Activated T-helper 2 cell treated with anti-CD3 and anti-CD28 coated beads, Interferon-gamma antibody, Interleukin-2, Interleukin-4, amounts not matched to agents 10 μg/mL and 5 μg/mL and 100 μg/mL, durations not matched to agents 14 hours and 24 hours and 36 hours (primary cell): ENCODE measurements around the gene EHBP1L1. TPM values are rescaled to one million over a fixed set of nuclear protein-coding genes. Genes with fewer than 3 reads are reported as not detected.
A peak's percentile ranks its signal among the peaks of the same experiment; 100 is the strongest.

ENCODE experiments used
- DNase-seq: peaks from one replicate; pipeline ENCODE4 v3.0.0; 2021; ENCODE audit warnings: low spot score
- H3K27ac Mint-ChIP-seq: one replicate; pipeline ENCODE4 v1.8.0; 2021; ENCODE audit warnings: mixed read lengths
- H3K27me3 Mint-ChIP-seq: one replicate; pipeline ENCODE4 v1.8.0; 2021; ENCODE audit warnings: low read depth, mixed read lengths
- H3K36me3 Mint-ChIP-seq: one replicate; pipeline ENCODE4 v1.8.0; 2021; ENCODE audit warnings: low read depth, mixed read lengths
- H3K4me1 Mint-ChIP-seq: one replicate; pipeline ENCODE4 v1.8.0; 2021; ENCODE audit warnings: low read depth, mixed read lengths
- H3K4me3 Mint-ChIP-seq: one replicate; pipeline ENCODE4 v1.8.0; 2021; ENCODE audit warnings: low read depth, mild to moderate bottlenecking, moderate library complexity, mixed read lengths
- H3K9me3 Mint-ChIP-seq: one replicate; pipeline ENCODE4 v1.8.0; 2021; ENCODE audit warnings: mixed read lengths
- intact Hi-C: fragments of 100-400 bp; cut with micrococcal nuclease; formaldehyde crosslinking; loops from one replicate; pipeline ENCODE4 v1.15.1; 2023
- total RNA-seq: library from RNA; stranded (reverse); gene quantifications from 2 replicates; pipeline ENCODE4 v1.2.3, GENCODE V29; 2022

EHBP1L1 gene
- total RNA-seq, 1 donor from 2014 or later = 168 TPM

DNA sequence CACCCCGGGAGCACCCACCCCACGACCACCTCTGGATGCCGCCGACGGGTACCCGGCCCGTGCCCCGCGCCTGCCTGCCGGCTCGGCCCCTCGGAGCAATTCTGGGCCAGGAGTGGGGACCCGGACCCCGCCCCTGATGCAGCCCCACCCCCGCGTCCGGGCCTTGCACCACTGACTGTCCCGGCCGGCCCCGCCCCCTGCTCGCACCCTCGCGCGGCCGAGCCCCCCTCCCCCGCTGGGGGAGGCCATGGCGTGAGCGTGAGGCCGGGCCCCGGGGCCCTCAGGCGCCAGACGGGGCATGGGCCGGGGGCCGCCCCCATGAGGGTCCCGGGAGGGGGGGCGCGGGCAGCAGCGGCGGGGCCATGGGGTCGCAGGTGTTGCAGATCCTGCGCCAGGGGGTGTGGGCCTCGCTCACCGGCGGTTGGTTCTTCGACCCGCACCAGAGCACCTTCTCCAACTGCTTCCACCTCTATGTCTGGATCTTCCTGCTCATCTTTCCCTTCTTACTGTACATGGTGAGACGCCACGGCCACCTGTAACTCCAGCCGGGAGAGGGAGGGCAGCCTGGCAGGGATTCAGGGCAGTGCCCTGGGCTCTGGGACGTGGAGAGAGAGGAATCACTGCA, 40.2 kb downstream of the EHBP1L1 start:
- no peaks in the 10 kb centered on the region for H3K9me3 Mint-ChIP-seq
- H3K36me3 Mint-ChIP-seq = peaks cover 42% of the 10 kb centered on the region
- H3K4me1 Mint-ChIP-seq = peaks cover 21% of the 10 kb centered on the region
- intact Hi-C loops = loop anchor here (1.0 to 2.0 kb wide), 7 partner anchors 27 to 652 kb away; partner anchors contain the start of genes RAB1B, RELA and ZNRD2
- peak overlapping the region; percentile 94 for H3K27ac Mint-ChIP-seq
- no peaks in the 10 kb centered on the region for H3K27me3 Mint-ChIP-seq
- no peak for DNase-seq
- peak overlapping the region; percentile 98 for H3K4me3 Mint-ChIP-seq

DNA sequence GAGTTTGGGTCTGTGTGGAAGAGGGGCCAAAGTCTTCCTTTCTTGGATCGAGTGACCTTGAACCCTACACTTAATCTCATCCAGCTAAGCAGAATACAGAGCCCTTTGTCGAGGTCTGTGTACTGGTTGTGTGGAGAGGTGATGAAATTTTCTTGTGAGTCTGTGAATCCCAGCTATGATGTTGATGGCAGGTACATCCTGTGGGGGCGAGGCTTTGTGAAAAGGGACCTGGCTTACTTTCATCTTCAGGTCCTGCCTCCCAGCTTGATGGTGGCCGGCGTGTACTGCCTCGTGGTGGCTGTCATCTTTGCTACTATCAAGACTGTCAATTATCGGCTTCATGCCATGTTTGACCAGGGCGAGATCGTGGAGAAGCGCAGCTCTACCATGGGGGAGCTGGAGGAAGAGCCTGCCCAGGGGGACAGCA, 40.7 kb downstream of the EHBP1L1 start:
- peaks cover 41% of the 10 kb centered on the region for H3K36me3 Mint-ChIP-seq
- intact Hi-C loops = no loop called here
- no peaks in the 10 kb centered on the region for H3K9me3 Mint-ChIP-seq
- H3K4me1 Mint-ChIP-seq = peaks cover 20% of the 10 kb centered on the region
- peak overlapping the region; percentile 90 for H3K27ac Mint-ChIP-seq
- H3K27me3 Mint-ChIP-seq = no peaks in the 10 kb centered on the region
- peak overlapping the region; percentile 98 for H3K4me3 Mint-ChIP-seq
- DNase-seq = peak; percentile 31

DNA sequence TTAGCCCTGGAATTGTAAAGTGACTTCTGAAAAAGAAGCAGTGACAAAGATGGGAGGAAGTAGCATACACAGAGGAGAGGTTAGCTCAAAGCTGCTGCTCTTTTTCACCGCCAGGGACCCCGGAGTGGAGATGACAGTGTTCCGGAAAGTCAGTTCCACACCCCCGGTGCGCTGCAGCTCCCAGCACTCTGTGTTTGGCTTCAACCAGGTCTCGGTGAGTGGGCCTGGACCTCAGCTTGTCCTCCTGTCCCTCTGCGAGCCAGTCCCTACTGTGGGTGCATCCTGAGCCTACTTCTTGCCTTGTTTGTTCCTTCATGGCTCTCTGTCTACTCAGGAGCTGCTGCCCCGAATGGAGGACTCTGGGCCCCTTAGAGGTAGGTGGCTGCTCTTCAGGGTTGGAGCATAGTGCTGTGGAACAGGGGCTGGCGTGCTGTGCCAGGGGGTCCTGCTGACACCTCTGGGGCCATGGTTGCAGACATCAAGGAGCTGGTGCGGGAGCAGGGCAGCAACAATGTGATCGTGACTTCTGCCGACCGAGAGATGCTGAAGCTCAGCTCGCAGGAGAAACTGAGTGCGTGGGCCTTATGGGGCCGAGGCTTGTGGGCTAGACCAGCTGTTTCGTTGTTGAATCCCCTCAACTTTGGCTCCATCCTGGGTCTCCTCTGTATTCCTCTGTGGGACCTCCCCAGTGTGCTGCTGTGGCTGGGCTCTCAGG, 41.4 kb downstream of the EHBP1L1 start:
- peak overlapping the region; percentile 90 for H3K27ac Mint-ChIP-seq
- intact Hi-C loops = no loop called here
- H3K27me3 Mint-ChIP-seq = no peaks in the 10 kb centered on the region
- H3K9me3 Mint-ChIP-seq = no peaks in the 10 kb centered on the region
- H3K36me3 Mint-ChIP-seq = peaks cover 39% of the 10 kb centered on the region
- no peak for DNase-seq
- peaks cover 16% of the 10 kb centered on the region for H3K4me1 Mint-ChIP-seq
- peak overlapping the region; percentile 98 for H3K4me3 Mint-ChIP-seq

DNA sequence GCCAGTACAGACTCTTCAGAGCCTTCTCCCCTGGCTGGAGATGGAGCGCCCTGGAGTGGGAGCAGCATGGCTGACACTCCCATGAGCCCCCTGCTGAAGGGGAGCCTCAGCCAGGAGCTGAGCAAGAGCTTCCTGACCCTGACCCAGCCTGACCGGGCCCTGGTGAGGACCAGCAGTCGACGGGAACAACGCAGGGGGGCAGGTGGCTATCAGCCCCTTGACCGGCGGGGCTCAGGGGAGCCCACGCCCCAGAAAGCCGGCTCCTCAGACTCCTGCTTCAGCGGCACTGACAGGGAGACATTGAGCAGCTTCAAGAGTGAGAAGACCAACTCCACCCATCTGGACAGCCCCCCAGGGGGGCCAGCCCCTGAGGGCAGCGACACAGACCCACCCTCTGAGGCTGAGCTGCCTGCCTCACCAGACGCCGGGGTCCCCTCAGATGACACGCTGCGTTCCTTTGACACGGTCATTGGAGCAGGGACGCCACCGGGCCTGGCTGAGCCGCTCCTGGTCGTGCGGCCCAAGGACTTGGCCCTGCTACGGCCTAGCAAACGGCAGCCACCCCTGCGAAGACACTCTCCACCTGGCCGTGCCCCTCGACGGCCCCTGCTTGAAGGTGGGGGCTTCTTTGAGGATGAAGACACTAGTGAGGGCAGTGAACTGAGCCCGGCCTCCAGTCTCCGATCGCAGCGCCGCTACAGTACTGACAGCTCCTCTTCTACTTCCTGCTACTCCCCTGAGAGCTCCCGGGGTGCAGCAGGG, 42.3 kb downstream of the EHBP1L1 start:
- no peaks in the 10 kb centered on the region for H3K27me3 Mint-ChIP-seq
- no peak for DNase-seq
- peaks cover 13% of the 10 kb centered on the region for H3K4me1 Mint-ChIP-seq
- peaks cover 44% of the 10 kb centered on the region for H3K36me3 Mint-ChIP-seq
- peak overlapping the region; percentile 98 for H3K4me3 Mint-ChIP-seq
- H3K27ac Mint-ChIP-seq = no peak overlapping the region
- H3K9me3 Mint-ChIP-seq = no peaks in the 10 kb centered on the region
- intact Hi-C loops = no loop called here

DNA sequence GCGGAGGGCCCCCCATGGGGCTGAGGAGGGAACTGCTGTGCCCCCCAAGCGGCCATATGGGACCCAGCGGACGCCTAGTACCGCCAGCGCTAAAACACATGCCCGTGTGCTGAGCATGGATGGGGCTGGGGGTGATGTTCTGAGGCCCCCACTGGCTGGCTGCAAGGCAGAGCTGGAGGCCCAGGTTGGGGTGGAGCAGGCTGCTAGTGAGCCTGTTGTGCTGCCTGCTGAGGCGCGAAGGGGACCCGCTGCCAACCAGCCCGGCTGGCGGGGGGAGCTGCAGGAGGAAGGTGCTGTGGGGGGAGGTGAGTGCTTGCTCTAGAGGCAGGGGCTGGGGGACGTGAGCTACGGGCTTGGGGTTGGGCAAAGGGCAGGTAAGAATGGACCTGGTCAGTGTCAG, 42.9 kb downstream of the EHBP1L1 start:
- Mint-ChIP-seq H3K9me3 (no peaks in the 10 kb centered on the region), H3K4me1 (peaks cover 12% of the 10 kb centered on the region), H3K4me3 (no peak overlapping the region), H3K36me3 (peaks cover 46% of the 10 kb centered on the region), H3K27me3 (no peaks in the 10 kb centered on the region), H3K27ac (no peak overlapping the region)
- no peak for DNase-seq
- intact Hi-C loops = no loop called here

DNA sequence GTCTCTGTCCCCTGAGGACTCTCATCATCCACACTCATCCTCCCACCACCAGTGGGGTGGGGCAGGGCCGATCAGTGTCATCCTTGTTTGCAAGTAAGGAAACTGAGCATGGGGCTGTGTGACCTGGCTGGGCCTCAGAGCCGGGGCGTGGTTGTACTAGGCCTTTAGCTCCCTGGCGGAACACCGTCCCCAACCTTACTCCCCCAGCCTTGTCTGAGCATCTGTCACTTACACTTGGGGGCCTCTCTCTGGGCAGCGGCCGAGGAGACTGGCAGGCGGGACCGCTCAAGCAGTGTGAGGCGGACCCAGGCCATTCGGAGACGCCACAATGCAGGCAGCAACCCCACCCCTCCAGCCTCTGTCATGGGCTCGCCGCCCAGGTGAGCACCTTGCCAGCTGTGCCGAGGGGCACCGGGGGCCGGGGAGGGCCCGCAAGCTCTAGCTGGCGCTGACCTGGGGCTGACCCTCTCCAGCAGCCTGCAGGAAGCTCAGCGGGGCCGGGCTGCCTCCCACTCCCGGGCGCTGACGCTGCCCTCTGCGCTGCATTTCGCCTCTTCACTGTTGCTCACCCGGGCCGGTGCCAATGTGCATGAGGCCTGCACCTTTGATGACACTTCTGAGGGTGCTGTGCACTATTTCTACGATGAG, 43.6 kb downstream of the EHBP1L1 start:
- intact Hi-C loops = no loop called here
- Mint-ChIP-seq H3K36me3 (peaks cover 47% of the 10 kb centered on the region), H3K4me1 (peaks cover 12% of the 10 kb centered on the region), H3K27me3 (no peaks in the 10 kb centered on the region), H3K27ac (no peak overlapping the region), H3K9me3 (no peaks in the 10 kb centered on the region), H3K4me3 (no peak overlapping the region)
- DNase-seq = no peak

DNA sequence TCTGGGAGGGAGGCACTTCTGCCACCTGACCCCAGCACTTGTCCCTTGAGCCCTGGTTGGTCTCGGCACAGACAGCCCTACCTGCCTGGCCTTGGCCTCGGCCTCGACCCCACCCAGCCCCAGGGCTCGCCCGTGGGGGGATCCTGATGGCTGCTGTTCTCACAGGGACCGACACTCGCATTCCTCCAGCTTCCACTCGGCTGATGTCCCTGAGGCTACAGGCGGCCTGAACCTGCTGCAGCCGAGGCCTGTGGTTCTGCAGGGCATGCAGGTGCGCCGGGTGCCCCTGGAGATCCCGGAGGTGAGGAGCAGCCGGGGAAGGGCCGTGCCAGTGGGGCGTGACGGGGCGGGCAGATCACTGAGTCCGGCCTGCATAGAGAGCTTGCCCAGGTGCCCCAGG, 44.8 kb downstream of the EHBP1L1 start:
- no peak overlapping the region for H3K27ac Mint-ChIP-seq
- intact Hi-C loops = no loop called here
- H3K4me1 Mint-ChIP-seq = peaks cover 12% of the 10 kb centered on the region
- H3K4me3 Mint-ChIP-seq = no peak overlapping the region
- H3K9me3 Mint-ChIP-seq = no peaks in the 10 kb centered on the region
- peaks cover 51% of the 10 kb centered on the region for H3K36me3 Mint-ChIP-seq
- H3K27me3 Mint-ChIP-seq = no peaks in the 10 kb centered on the region
- no peak for DNase-seq

DNA sequence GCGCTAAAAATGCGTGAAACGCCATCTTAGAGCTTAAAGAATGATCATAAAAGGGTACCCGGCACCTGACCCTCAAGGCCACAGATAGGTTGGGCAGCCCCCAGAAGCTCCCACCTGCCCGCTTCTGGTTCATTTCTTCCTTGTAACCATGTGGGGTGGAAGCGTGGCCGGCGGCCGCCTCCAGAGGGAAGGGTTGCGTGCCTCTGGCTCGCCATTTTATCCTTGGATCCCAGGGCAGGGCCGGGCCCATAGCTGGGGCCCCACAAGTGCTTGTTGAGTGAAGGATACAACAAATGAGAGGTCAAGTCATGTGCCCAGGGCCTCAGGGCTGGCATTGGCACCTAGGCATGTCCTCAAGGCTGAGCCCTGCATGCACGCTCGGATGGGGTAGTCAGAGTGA, 45.6 kb downstream of the EHBP1L1 start:
- DNase-seq = no peak
- Mint-ChIP-seq H3K27me3 (no peaks in the 10 kb centered on the region), H3K36me3 (peaks cover 56% of the 10 kb centered on the region), H3K4me3 (no peak overlapping the region), H3K4me1 (peaks cover 11% of the 10 kb centered on the region), H3K27ac (no peak overlapping the region), H3K9me3 (no peaks in the 10 kb centered on the region)
- intact Hi-C loops = no loop called here

DNA sequence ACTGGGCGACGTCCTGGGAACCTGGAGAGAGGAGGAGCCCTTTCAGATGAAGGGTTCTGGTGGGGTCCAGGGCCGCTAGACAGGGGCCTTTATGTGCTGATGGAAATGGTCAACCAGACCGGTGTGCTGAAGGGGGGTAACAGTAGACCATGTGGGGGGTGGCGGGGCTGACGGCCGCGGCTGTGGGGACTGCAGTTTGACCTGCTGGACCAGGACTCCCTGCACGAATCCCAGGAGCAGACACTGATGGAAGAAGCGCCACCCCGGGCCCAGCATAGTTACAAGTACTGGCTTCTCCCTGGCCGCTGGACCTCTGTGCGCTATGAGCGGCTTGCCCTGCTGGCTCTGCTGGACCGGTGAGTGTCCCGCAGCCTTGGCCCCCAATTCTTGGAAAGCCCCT, 46.2 kb downstream of the EHBP1L1 start:
- Mint-ChIP-seq H3K27me3 (no peaks in the 10 kb centered on the region), H3K4me3 (no peak overlapping the region), H3K36me3 (peaks cover 55% of the 10 kb centered on the region), H3K4me1 (peaks cover 5% of the 10 kb centered on the region), H3K9me3 (no peaks in the 10 kb centered on the region), H3K27ac (no peak overlapping the region)
- intact Hi-C loops = no loop called here
- no peak for DNase-seq

DNA sequence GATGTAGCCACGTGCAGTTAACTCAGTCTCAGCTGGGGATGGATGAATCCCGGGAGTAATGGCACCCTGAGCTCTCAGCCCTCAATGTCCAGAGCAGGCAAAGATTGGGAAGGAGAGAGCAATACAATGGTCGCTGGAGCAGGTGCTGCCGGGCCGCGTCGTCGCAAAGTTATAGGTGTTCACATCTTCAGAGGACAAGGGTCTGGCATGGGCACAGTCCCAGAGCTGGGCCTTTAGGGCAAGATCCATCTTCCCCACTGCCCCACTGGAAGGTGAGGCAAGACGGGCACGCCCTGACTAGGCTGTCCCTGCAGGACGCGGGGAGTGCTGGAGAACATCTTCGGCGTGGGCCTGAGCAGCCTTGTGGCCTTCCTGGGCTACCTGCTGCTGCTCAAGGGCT, 47.3 kb downstream of the EHBP1L1 start:
- Mint-ChIP-seq H3K36me3 (peaks cover 60% of the 10 kb centered on the region), H3K4me1 (peaks cover 3% of the 10 kb centered on the region)
- intact Hi-C loops = no loop called here

DNA sequence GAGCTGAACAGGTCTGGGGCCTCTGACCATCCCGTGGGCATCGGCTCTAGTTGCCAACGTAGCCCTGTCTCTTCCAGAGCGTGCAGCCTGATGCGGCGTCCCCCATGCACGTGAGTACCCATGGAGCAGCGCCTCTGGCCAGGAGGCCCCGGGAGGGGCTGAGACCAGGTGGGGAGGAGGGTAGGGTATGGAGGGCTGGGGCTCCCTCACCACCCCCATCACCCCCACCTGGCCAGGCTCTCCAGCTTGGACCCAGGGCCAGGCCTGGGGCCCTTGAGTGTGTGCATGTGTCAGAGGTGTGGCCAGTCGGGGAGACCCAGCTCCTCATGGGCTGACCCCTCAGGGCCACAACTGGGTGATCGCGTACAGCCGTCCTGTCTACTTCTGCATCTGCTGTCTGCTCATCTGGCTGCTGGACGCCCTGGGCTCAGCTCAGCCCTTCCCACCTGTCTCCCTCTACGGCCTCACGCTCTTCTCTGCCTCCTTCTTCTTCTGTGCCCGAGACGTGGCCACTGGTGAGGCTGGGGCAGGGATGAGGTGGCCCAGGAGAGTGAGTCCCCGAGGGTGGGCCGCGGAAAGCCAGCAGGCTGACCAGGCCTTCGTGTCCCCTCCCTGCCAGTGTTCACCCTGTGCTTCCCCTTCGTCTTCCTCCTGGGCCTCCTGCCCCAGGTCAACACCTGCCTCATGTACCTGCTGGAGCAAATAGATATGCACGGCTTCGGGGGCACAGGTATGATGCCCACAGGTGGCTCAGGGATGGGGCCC, 48.2 kb downstream of the EHBP1L1 start:
- DNase-seq = no peak
- intact Hi-C loops = no loop called here
- H3K4me3 Mint-ChIP-seq = no peak overlapping the region
- no peaks in the 10 kb centered on the region for H3K9me3 Mint-ChIP-seq
- no peak overlapping the region for H3K27ac Mint-ChIP-seq
- H3K36me3 Mint-ChIP-seq = peaks cover 63% of the 10 kb centered on the region
- peaks cover 3% of the 10 kb centered on the region for H3K4me1 Mint-ChIP-seq
- no peaks in the 10 kb centered on the region for H3K27me3 Mint-ChIP-seq

More for the DNA sequence above, 47.3 kb downstream of the EHBP1L1 start:
- no peak for DNase-seq
- Mint-ChIP-seq H3K27ac (no peak overlapping the region), H3K27me3 (no peaks in the 10 kb centered on the region), H3K9me3 (no peaks in the 10 kb centered on the region), H3K4me3 (no peak overlapping the region)

DNA sequence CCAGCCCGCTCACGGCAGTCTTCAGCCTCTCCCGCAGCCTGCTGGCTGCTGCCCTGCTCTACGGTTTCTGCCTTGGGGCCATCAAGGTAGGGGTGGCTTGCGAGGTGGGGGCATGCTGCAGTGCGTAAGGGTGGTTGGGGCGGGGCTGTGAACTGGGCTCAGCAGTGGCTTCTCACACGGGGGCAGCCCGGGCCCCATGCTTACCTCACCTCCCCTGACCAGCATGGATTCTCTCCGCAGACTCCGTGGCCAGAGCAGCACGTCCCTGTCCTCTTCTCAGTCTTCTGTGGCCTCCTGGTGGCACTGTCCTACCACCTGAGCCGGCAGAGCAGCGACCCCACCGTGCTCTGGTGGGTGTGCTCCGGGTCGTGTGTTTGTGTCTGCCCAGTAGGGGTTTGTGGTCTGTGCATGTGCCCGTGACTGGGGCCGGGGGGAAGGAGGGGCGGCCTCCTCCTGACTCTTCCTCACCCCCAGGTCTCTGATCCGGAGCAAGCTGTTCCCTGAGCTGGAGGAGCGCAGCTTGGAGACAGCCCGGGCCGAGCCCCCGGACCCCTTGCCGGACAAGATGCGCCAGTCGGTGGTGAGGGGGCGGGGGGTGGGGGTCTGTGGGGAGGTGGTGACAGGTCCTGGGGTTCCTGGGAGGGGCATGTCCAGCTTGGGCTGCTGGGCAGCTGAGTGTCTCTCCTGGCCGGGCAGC, 49.2 kb downstream of the EHBP1L1 start:
- H3K36me3 Mint-ChIP-seq = peaks cover 57% of the 10 kb centered on the region
- intact Hi-C loops = no loop called here
- DNase-seq = no peak
- peaks cover 3% of the 10 kb centered on the region for H3K4me1 Mint-ChIP-seq
- no peaks in the 10 kb centered on the region for H3K9me3 Mint-ChIP-seq
- no peaks in the 10 kb centered on the region for H3K27me3 Mint-ChIP-seq
- no peak overlapping the region for H3K27ac Mint-ChIP-seq
- H3K4me3 Mint-ChIP-seq = no peak overlapping the region
